KOPT-K1 (cell line): Measurements from ENCODE around the gene DNM3.

Experiments used
- H3K27ac ChIP-seq: fragments of 200-600 bp; sonication (generic); 2 replicates; pipeline ENCODE4 v1.5.1; 2016; ENCODE audit warnings: antibody characterized with exemption, mild to moderate bottlenecking, low read depth, low read length; ENCODE audit not compliant: poor library complexity, severe bottlenecking
- H3K36me3 ChIP-seq: fragments of 200-600 bp; sonication (generic); 2 replicates; pipeline ENCODE4 v1.5.1; 2017; ENCODE audit warnings: antibody characterized with exemption, mild to moderate bottlenecking, low read length, moderate library complexity; ENCODE audit not compliant: insufficient read depth
- H3K9me3 ChIP-seq: fragments of 200-600 bp; sonication (generic); 2 replicates; pipeline ENCODE4 v1.5.1; 2017; ENCODE audit warnings: antibody characterized with exemption, low read length, mild to moderate bottlenecking; ENCODE audit not compliant: insufficient read depth, poor library complexity, severe bottlenecking

DNM3 gene

GRCh38 chr1:171805395-171806115 is 35.7 kb upstream of the DNM3 start:
- Histone ChIP-seq H3K36me3 (peaks cover 8% of the 10 kb centered on the region; the same call in 1 of the 2 replicates), H3K9me3 (no peaks in the 10 kb centered on the region), H3K27ac (no peak overlapping the region)

- Histone ChIP-seq H3K9me3 (no peaks in the 10 kb centered on the region), H3K27ac (no peak overlapping the region), H3K36me3 (no peaks in the 10 kb centered on the region)
Observed at GRCh38 chr1:171807556-171807955, 33.7 kb upstream of the DNM3 start.

GRCh38 chr1:171809834-171810233 is 31.5 kb upstream of the DNM3 start:
- Histone ChIP-seq H3K27ac (no peak overlapping the region), H3K36me3 (no peaks in the 10 kb centered on the region)

GRCh38 chr1:171811672-171812071 is 29.6 kb upstream of the DNM3 start:
- no peaks in the 10 kb centered on the region for H3K9me3 ChIP-seq
- H3K27ac ChIP-seq, result no peak overlapping the region
- H3K36me3 ChIP-seq, result no peaks in the 10 kb centered on the region

More at GRCh38 chr1:171809834-171810233, 31.5 kb upstream of the DNM3 start:
- H3K9me3 ChIP-seq, result no peaks in the 10 kb centered on the region

- H3K27ac ChIP-seq, result no peak overlapping the region
- H3K36me3 ChIP-seq, result no peaks in the 10 kb centered on the region
- no peaks in the 10 kb centered on the region for H3K9me3 ChIP-seq
Observed at GRCh38 chr1:171814692-171815091, 26.6 kb upstream of the DNM3 start.

- H3K36me3 ChIP-seq, result no peaks in the 10 kb centered on the region
- H3K27ac ChIP-seq, result no peak overlapping the region
- no peaks in the 10 kb centered on the region for H3K9me3 ChIP-seq
Observed at GRCh38 chr1:171816300-171816901, 24.9 kb upstream of the DNM3 start.

GRCh38 chr1:171817511-171818265 is 23.6 kb upstream of the DNM3 start:
- H3K9me3 ChIP-seq, result no peaks in the 10 kb centered on the region
- no peaks in the 10 kb centered on the region for H3K36me3 ChIP-seq
- H3K27ac ChIP-seq, result no peak overlapping the region

- H3K27ac ChIP-seq, result no peak overlapping the region
- H3K9me3 ChIP-seq, result no peaks in the 10 kb centered on the region
- H3K36me3 ChIP-seq, result no peaks in the 10 kb centered on the region
Observed at GRCh38 chr1:171819946-171820345, 21.4 kb upstream of the DNM3 start.

GRCh38 chr1:171826973-171827372 is 14.3 kb upstream of the DNM3 start:
- Histone ChIP-seq H3K27ac (no peak overlapping the region), H3K9me3 (peaks cover 23% of the 10 kb centered on the region), H3K36me3 (no peaks in the 10 kb centered on the region)

- Histone ChIP-seq H3K9me3 (peaks cover 23% of the 10 kb centered on the region), H3K27ac (no peak overlapping the region), H3K36me3 (no peaks in the 10 kb centered on the region)
Observed at GRCh38 chr1:171828794-171829193, 12.5 kb upstream of the DNM3 start.

- no peak overlapping the region for H3K27ac ChIP-seq
Observed at GRCh38 chr1:171833091-171833825, 8.0 kb upstream of the DNM3 start.

GRCh38 chr1:171834821-171835220 is 6.5 kb upstream of the DNM3 start:
- no peaks in the 10 kb centered on the region for H3K9me3 ChIP-seq
- no peak overlapping the region for H3K27ac ChIP-seq

More at GRCh38 chr1:171833091-171833825, 8.0 kb upstream of the DNM3 start:
- no peaks in the 10 kb centered on the region for H3K36me3 ChIP-seq
- H3K9me3 ChIP-seq, result peaks cover 1% of the 10 kb centered on the region

GRCh38 chr1:171835891-171836290 is 5.4 kb upstream of the DNM3 start:
- no peaks in the 10 kb centered on the region for H3K36me3 ChIP-seq
- no peak overlapping the region for H3K27ac ChIP-seq
- H3K9me3 ChIP-seq, result peaks cover 2% of the 10 kb centered on the region

More at GRCh38 chr1:171834821-171835220, 6.5 kb upstream of the DNM3 start:
- no peaks in the 10 kb centered on the region for H3K36me3 ChIP-seq

- Histone ChIP-seq H3K36me3 (no peaks in the 10 kb centered on the region), H3K9me3 (peaks cover 6% of the 10 kb centered on the region), H3K27ac (no peak overlapping the region)
Observed at GRCh38 chr1:171841931-171842761, 848 bp downstream of the DNM3 start.
